ENCODE measurements around the gene SLC39A11.

SLC39A11 gene

DNA sequence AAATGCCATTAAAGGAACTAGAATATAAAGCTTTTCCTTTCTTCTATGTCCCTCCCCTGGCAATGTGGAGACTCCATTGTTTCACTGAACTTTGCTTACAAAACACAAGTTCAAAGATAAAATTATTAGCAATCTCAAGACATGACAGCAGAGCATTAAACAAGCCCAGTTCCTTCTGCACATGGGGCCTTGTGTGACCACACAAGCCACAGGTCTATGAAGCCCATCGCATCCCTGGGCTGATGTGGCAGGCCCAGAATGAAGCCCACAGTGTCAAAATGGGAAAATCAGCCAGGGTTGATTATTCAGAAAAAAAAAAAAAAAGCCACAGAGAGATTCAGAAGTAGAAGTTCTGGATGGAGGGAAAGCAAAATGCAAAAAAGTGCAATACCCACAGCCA is 12.9 kb upstream of the SLC39A11 start:
- DNase-seq = no peak
- Histone ChIP-seq H3K27me3 (ENCODE audit: insufficient read depth, low read depth, severe bottlenecking) (no peaks in the 10 kb centered on the region), H3K9me3 (ENCODE audit: severe bottlenecking) (peaks cover 46% of the 10 kb centered on the region), H3K36me3 (no peaks in the 10 kb centered on the region), H3K4me3 (ENCODE audit: low read depth, low read length) (no peak overlapping the region), H3K27ac (peak overlapping the region; percentile 31; the same call in 1 of the 2 replicates)
- TF ChIP-seq, protein P1, sequence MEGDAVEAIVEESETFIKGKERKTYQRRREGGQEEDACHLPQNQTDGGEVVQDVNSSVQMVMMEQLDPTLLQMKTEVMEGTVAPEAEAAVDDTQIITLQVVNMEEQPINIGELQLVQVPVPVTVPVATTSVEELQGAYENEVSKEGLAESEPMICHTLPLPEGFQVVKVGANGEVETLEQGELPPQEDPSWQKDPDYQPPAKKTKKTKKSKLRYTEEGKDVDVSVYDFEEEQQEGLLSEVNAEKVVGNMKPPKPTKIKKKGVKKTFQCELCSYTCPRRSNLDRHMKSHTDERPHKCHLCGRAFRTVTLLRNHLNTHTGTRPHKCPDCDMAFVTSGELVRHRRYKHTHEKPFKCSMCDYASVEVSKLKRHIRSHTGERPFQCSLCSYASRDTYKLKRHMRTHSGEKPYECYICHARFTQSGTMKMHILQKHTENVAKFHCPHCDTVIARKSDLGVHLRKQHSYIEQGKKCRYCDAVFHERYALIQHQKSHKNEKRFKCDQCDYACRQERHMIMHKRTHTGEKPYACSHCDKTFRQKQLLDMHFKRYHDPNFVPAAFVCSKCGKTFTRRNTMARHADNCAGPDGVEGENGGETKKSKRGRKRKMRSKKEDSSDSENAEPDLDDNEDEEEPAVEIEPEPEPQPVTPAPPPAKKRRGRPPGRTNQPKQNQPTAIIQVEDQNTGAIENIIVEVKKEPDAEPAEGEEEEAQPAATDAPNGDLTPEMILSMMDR (IDR thresholded peaks at IDR 0.05; ENCODE audit: low read depth, low read length) = no peak

DNA sequence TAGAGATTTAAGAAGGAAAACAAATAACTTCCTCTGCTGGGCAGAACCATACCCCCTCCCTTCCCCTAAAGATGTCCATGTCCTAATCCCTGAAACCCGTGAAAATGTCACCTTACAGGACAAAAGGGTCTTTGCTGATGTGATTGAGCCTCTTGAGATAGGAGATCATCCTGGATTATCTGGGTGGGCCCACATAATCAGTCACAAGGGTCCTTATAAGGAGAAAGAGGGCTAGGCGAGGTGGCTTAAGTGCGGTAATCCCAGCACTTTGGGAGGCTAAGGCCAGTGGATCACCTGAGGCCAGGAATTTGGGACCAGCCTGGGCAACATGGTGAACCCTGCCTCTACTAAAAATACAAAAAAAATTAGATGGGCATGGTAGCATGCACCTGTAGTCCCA is 12.0 kb upstream of the SLC39A11 start:
- Histone ChIP-seq H3K36me3 (no peaks in the 10 kb centered on the region), H3K9me3 (ENCODE audit: severe bottlenecking) (peaks cover 38% of the 10 kb centered on the region), H3K27ac (peak overlapping the region; percentile 31), H3K4me3 (ENCODE audit: low read depth, low read length) (no peak overlapping the region), H3K27me3 (ENCODE audit: insufficient read depth, low read depth, severe bottlenecking) (no peaks in the 10 kb centered on the region)
- TF ChIP-seq, protein P1 (IDR thresholded peaks at IDR 0.05; ENCODE audit: low read depth, low read length) = no peak
- DNase-seq = peak; percentile 94

DNA sequence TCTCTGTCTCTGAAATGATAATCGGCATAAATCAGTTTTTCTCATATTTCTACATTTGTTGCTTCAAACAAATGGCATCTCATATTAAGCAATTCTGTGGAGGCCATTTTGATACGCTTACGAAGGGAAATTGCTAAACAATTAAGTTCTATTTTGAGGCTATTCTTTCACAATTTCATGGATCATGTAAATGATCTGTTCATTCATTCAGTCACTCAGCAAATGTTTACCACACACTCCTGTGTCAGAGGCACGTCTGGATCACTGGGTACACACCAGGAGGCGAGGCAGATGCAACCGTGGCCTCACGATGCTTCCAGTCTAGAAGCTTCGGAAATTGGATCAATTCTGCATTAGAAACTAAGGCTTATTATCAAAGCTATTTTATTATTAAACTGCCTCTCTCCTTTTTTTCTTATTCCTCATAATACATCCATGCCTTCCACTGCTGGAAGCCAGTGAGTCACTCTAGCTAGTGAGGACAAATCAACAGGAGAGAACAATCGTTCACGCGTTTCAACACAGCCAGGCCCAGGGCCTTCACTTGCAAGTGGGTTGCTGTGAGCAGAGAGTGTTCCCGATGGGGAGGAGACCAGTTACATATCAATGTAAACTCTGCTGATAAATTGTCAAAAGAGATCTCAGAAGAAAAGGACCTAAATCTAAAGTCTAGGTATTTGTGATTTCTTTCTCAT is 11.3 kb upstream of the SLC39A11 start:
- Histone ChIP-seq H3K9me3 (ENCODE audit: severe bottlenecking) (peaks cover 32% of the 10 kb centered on the region), H3K4me3 (ENCODE audit: low read depth, low read length) (no peak overlapping the region), H3K36me3 (no peaks in the 10 kb centered on the region), H3K27me3 (ENCODE audit: insufficient read depth, low read depth, severe bottlenecking) (no peaks in the 10 kb centered on the region), H3K27ac (peak overlapping the region; percentile 31)
- TF ChIP-seq, protein P1 (IDR thresholded peaks at IDR 0.05; ENCODE audit: low read depth, low read length) = no peak
- no peak for DNase-seq

DNA sequence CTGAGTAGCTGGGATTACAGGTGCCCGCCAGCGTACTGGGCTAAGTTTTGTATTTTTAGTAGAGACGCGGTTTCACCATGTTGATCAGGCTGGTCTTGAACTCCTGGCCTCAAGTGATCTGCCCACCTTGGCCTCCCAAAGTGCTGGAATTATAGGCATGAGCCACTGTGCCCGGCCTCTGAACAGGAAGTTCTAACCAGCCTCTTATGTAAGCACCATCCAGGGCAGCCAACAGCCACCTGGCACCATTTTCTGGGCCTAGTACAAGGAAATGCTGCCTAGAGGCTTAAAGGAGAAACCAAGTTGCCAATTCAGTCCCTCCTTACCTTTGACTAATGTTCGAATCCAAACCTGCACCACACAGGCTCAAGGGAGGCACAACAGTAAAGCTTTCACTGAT is 8.5 kb upstream of the SLC39A11 start:
- Histone ChIP-seq H3K4me3 (ENCODE audit: low read depth, low read length) (no peak overlapping the region), H3K27me3 (ENCODE audit: insufficient read depth, low read depth, severe bottlenecking) (no peaks in the 10 kb centered on the region), H3K36me3 (no peaks in the 10 kb centered on the region), H3K9me3 (ENCODE audit: severe bottlenecking) (peaks cover 18% of the 10 kb centered on the region), H3K27ac (no peak overlapping the region)
- DNase-seq = no peak
- TF ChIP-seq, protein P1 (IDR thresholded peaks at IDR 0.05; ENCODE audit: low read depth, low read length) = no peak

DNA sequence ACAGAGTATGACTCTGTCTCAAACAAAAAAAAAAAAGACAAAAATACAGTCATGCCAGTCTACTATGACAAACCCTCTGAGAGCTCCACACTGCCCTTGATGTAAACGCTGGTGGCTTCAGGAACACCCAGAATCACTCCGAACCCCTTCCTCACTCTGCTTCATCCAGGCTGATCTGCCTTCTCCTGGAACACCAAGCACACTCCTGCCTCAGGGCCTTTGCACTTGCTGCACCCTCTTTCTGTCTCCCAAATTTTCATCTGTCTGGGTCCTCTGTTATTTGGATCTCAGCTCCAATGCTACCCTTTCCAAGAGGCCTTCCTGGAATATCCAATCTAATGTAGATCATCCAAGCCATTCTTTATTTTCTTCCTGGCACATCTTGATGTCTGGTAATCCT is 7.9 kb upstream of the SLC39A11 start:
- Histone ChIP-seq H3K9me3 (ENCODE audit: severe bottlenecking) (peaks cover 16% of the 10 kb centered on the region), H3K27me3 (ENCODE audit: insufficient read depth, low read depth, severe bottlenecking) (no peaks in the 10 kb centered on the region), H3K36me3 (no peaks in the 10 kb centered on the region), H3K27ac (no peak overlapping the region), H3K4me3 (ENCODE audit: low read depth, low read length) (no peak overlapping the region)
- TF ChIP-seq, protein P1 (IDR thresholded peaks at IDR 0.05; ENCODE audit: low read depth, low read length) = no peak
- no peak for DNase-seq

DNA sequence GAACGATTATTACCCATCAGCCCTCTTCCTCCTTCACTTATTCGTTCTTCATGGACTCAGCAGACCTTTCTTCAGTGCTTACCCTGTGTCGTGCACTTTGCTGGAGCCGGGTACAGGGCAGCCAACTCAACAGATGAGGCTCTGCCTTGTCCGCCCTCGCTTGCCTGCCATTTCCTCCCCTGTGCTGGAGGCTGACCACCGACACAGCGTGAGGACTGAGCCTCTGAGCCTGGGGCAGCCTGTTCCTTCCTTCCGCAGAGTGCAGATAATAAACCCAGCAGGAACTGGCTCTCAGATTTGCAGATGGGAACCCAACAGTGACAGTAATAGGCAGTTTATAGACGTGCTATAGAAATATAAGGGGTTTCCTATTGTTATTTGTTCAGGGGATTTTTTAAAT is 7.0 kb upstream of the SLC39A11 start:
- DNase-seq = no peak
- TF ChIP-seq, protein P1 (IDR thresholded peaks at IDR 0.05; ENCODE audit: low read depth, low read length) = no peak
- H3K9me3 ChIP-seq (ENCODE audit: severe bottlenecking) = peaks cover 10% of the 10 kb centered on the region
- no peaks in the 10 kb centered on the region for H3K36me3 ChIP-seq
- H3K27ac ChIP-seq = no peak overlapping the region
- H3K4me3 ChIP-seq (ENCODE audit: low read depth, low read length) = no peak overlapping the region
- H3K27me3 ChIP-seq (ENCODE audit: insufficient read depth, low read depth, severe bottlenecking) = no peaks in the 10 kb centered on the region

Measured in WERI-Rb-1 (cell line).